ES-I3 (cell line): ENCODE measurements around the gene MT1E.
"Not testable (repeated sequence)": the region's sequence is repeated elsewhere in the genome, so short reads cannot be mapped to it uniquely, and the experiment has no call there.

Experiments used
- H3K36me3 ChIP-seq: 2 replicates; pipeline ENCODE4 v1.6.1; 2013; ENCODE audit warnings: mild to moderate bottlenecking, low read length, control low read depth, moderate library complexity; ENCODE audit not compliant: insufficient read depth
- H3K4me1 ChIP-seq: 2 replicates; pipeline ENCODE4 v1.6.1; 2013; ENCODE audit warnings: mild to moderate bottlenecking, control low read depth, low read length; ENCODE audit not compliant: insufficient read depth
- H3K9ac ChIP-seq: 2 replicates; pipeline ENCODE4 v1.6.1; 2013; ENCODE audit warnings: low read depth, mild to moderate bottlenecking, low read length, moderate library complexity
- H3K9me3 ChIP-seq: 2 replicates; pipeline ENCODE4 v1.6.1; 2013; ENCODE audit warnings: mild to moderate bottlenecking, low read length, moderate library complexity; ENCODE audit not compliant: control insufficient read depth, insufficient read depth

MT1E gene

GRCh38 chr16:56658327-56658875, 32.8 kb downstream of the MT1E start:
- H3K9ac ChIP-seq = peak overlapping the region; percentile 57; the same call in 1 of the 2 replicates
- H3K4me1 ChIP-seq = 0 out of 2 replicates have a peak, but pooled peaks cover 6% of the 10 kb centered on the region
- no peaks in the 10 kb centered on the region for H3K9me3 ChIP-seq
- H3K36me3 ChIP-seq = no peaks in the 10 kb centered on the region

DNA sequence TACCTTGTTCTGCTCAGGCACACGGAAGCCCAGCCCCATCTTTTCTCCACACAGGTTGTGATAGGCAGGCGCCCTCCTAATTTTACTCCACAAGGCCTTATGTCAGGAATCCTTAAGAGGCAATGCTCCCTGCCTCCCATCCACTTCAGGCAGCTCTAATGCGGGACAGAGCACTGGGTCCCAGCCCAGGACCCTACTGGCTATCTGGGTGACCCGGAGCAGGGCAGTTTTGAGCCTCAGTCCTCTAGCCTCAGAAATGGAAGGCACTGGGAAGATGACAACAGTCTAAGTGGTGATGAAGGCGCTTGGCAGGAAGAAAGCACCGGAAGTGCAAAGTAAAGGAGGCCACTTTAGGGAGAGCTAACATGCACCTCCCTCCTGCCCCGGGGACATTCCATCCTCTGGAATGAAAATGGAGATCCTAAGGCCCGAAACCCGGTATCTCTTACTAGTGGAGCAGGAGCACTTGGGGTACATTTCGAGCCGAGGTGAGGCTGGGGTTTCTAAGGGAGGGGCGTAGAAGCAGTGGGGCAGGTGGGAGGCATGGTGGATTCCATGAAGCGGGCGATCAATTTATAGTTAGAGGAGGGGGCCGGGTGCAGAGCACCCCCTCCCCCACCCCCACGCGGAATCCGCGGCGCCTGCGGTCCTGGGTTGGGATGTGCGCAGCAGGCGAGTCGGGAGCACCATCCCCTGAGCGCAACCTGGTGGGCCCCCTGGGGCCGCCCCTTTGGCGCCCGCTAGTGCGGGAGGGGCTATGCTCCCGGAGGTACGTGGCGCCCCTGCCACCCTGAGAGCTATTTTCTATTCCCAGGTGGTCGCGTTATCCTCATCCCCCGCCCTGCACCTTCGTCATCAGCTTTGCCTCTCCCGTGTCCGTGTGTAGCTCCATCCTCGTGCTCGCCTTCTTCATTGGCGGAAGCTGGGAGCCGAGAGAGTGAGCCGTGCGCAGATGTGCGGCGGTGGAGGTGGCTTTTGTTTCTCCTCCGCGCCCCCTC, 37.1 kb downstream of the MT1E start:
- H3K9ac ChIP-seq = peak overlapping the region; percentile 59
- H3K9me3 ChIP-seq = no peaks in the 10 kb centered on the region
- no peaks in the 10 kb centered on the region for H3K36me3 ChIP-seq
- H3K4me1 ChIP-seq = peaks cover 9% of the 10 kb centered on the region; the same call in 1 of the 2 replicates

GRCh38 chr16:56664506-56664905, 38.9 kb downstream of the MT1E start:
- H3K9ac ChIP-seq = no peak overlapping the region
- H3K36me3 ChIP-seq = no peaks in the 10 kb centered on the region
- peaks cover 9% of the 10 kb centered on the region; the same call in 1 of the 2 replicates for H3K4me1 ChIP-seq
- no peaks in the 10 kb centered on the region for H3K9me3 ChIP-seq

DNA sequence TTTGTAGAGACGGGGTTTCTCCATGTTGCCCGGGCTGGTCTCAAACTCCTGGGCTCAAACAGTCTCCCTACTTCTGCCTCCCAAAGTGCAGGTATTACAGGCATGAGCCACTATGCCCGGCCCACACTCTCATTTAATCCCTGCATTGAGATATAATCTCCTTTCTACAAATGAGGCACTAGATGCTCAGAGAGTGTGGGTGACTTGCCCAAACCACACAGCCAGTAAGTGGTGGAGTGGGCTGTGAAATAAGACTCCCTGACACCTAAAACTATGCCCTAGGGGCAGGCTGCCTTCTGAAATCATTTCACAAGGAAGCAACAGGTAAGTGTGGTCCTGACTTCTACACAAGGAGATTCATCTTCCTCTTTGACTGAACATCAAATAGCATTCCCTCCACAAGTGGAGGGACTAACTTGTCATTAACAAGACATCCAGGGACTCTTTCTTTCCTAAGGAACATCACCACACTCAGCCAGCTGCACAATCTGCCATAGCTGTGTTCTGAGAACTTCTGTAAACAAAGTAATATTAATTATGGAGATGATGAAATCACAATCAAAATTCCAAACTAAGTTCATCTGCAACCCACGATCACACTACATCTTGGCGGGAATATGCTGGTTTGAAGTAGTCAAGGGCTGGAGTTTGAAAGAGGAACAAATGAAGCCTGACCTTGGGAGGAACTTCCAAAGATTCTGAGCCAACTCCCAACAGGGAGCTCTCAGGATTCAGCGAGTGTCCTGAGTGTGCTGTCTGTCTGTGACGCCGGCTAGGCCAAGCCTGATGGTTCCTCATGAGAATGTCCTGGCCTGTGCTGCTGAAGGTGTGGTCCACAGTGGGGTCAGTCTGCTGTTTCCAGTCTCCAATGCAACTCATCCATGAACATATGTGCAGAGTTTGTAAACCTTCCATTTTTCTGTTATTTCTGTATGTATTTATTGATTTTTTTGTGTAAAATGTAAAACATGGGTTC, 40.0 kb downstream of the MT1E start:
- not testable (repeated sequence) for H3K9ac ChIP-seq, H3K9me3 ChIP-seq
- peaks cover 13% of the 10 kb centered on the region for H3K4me1 ChIP-seq

GRCh38 chr16:56667581-56668571, 42.3 kb downstream of the MT1E start, which contains the start of gene MT1G:
Gene MT1G (minus strand): TSS chr16:56668065. CDS start chr16:56667993, 72 bp downstream.
- Histone ChIP-seq H3K4me1 (peaks cover 8% of the 10 kb centered on the region), H3K9me3 (no peaks in the 10 kb centered on the region)

More for the DNA sequence above, 40.0 kb downstream of the MT1E start:
- not testable (repeated sequence) for H3K36me3 ChIP-seq

GRCh38 chr16:56669005-56669839, 43.6 kb downstream of the MT1E start, which contains the start of gene MT1H:
Gene MT1H (plus strand): TSS chr16:56669814. CDS start chr16:56669885, 71 bp downstream.
- peaks cover 10% of the 10 kb centered on the region for H3K4me1 ChIP-seq
- no peaks in the 10 kb centered on the region for H3K36me3 ChIP-seq
- no peaks in the 10 kb centered on the region for H3K9me3 ChIP-seq
- peak within 1 kb of the TSS; percentile 41 for H3K9ac ChIP-seq

More at GRCh38 chr16:56667581-56668571, 42.3 kb downstream of the MT1E start, which contains the start of gene MT1G:
- H3K9ac ChIP-seq = peak within 1 kb of the TSS; percentile 47
- H3K36me3 ChIP-seq = no peaks in the 10 kb centered on the region

- H3K4me1 ChIP-seq = peaks cover 12% of the 10 kb centered on the region
- H3K9me3 ChIP-seq = no peaks in the 10 kb centered on the region
- no peaks in the 10 kb centered on the region for H3K36me3 ChIP-seq
- H3K9ac ChIP-seq = peak overlapping the region; percentile 41
These were observed 44.4 kb downstream of the MT1E start for GRCh38 chr16:56669840-56670619.

- Histone ChIP-seq H3K36me3 (no peaks in the 10 kb centered on the region), H3K9ac (peak overlapping the region; percentile 41; the same call in 1 of the 2 replicates), H3K4me1 (peaks cover 12% of the 10 kb centered on the region), H3K9me3 (no peaks in the 10 kb centered on the region)
These were observed 45.0 kb downstream of the MT1E start for GRCh38 chr16:56670620-56670934.

- not testable (repeated sequence) for H3K36me3 ChIP-seq, H3K9me3 ChIP-seq
- peaks cover 12% of the 10 kb centered on the region for H3K4me1 ChIP-seq
These were observed 46.1 kb downstream of the MT1E start for GRCh38 chr16:56671691-56672090.

GRCh38 chr16:56672171-56672570, 46.6 kb downstream of the MT1E start:
- H3K36me3 ChIP-seq, H3K9ac ChIP-seq, H3K9me3 ChIP-seq: not testable (repeated sequence)
- H3K4me1 ChIP-seq = peaks cover 14% of the 10 kb centered on the region

More at GRCh38 chr16:56671691-56672090, 46.1 kb downstream of the MT1E start:
- H3K9ac ChIP-seq = not testable (repeated sequence)

DNA sequence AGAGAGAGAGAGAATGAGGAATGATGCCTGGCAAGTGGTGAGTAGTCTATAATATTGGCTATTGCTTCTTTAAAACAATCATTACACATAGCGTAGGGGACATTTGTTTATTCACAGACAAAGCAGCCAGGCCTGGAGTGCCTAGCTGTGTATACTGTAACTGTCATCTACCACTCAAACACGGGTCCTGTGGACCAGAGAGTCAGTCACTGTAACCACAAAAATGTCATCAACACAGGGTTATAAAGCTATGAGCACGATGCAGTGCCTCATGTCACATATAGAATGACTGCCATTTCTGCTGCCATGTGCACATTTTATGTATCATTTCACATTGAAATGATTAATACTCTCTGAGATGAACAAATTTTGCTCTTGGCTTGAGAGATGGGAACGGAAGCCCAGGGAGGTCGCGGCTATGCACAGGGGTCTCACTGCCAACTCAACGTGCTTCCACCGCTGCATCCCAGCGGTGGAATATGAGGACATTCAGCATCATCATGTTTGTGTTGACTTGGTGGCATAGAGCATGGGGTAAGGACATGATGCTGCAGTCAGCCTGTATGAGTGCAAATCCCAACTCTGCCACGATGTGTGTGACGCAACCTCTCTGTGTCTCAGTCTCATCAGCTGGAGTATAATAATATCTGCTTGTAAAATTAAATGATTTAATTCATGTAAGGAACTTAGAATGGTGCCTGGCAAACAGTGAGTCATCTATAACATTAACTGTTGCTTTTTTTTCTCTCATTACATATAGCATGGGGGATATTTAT, 47.4 kb downstream of the MT1E start:
- no peak overlapping the region for H3K9ac ChIP-seq
- H3K9me3 ChIP-seq = no peaks in the 10 kb centered on the region
- H3K36me3 ChIP-seq = no peaks in the 10 kb centered on the region
- peaks cover 13% of the 10 kb centered on the region for H3K4me1 ChIP-seq
